NCI-H187 (cell line): ENCODE data around the gene EIF3M.
"Not testable (repeated sequence)": the region's sequence is repeated elsewhere in the genome, so short reads cannot be mapped to it uniquely, and the experiment has no call there.

Experiments
- DNase-seq, 2 experiments: peaks; one replicate each; lab custom pipeline; 2025; lab: John Stamatoyannopoulos, UW

Gene EIF3M

GRCh38 chr11:32597921-32598320 is 14.3 kb downstream of the EIF3M start:
- DNase-seq = no peak

DNA sequence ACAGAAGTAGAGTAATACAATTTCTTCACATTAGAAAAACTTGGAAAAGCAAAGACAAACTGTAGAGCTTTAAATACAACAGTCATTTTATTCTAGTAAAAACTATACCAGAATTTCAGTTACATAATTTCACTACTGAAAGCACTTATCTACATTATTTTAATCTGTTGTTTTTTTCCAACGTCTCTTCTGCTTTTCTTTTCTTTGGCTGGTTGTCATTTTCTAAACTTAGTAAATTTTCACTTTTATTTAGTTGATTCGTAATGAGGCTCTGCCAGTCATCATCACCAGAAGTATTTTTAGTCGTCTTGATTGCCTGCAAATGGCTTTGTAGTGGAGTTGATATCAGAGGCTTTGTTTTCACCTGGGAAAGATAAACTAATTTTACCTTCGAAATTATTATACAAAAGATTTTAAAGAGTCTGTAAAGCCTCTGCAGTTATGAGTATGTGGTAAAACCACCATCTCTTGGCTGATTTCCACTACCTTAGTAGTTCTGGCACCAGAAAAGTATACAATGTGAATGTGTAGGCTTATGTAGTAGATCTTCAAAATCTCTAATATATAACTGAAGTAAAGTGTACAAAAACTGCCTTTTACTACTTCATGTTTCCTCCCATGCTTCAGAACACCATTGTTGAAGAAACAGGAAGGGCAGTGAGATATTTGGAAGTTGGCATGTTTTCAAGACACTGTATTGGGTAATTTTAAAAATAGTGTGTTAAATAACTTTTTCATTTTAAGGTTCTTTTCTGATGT is 19.2 kb downstream of the EIF3M start:
- DNase-seq = no peak

DNA sequence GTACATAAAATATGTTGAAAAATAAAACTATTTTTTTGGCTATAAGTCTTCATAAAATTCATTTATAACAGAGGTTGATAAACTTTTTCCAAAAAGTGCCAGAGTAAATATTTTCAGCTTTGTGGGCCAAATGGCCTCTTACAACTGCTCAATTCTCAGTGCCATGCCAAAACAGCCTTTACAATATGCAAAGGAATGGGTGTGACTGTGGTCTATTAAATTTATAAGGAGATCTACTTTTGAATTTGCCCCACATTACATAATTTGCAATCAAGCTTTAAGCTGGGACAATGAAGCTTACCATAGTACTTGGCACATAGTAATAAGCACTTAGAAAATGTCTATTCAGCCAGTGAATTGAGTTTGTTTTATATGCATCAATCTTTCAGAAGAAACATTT is 22.6 kb downstream of the EIF3M start:
- DNase-seq = no peak

- not testable (repeated sequence) for DNase-seq
Measured at GRCh38 chr11:32608826-32609225, 25.2 kb downstream of the EIF3M start.

GRCh38 chr11:32610797-32611352 is 27.2 kb downstream of the EIF3M start:
- DNase-seq = no peak

GRCh38 chr11:32613500-32614151 is 30.0 kb downstream of the EIF3M start:
- no peak for DNase-seq

DNA sequence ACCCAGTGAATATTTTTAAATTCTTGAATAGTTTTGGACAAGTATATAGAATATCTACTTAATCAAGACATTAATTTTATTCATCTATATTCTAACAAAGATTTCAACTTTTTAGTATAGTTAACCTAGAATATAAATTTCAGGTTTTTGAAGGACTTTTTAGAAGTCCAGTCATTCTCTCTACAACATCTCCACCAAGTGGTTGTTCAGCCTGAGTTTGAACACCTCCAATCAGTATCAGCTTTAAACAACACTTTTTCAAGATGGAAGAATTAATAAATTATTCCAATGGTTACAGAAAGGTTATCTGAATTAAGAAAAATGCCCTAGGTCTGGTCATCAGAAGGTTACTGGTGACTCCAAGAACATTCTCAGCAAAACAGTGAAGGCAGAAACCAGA is 31.8 kb downstream of the EIF3M start:
- no peak for DNase-seq

DNA sequence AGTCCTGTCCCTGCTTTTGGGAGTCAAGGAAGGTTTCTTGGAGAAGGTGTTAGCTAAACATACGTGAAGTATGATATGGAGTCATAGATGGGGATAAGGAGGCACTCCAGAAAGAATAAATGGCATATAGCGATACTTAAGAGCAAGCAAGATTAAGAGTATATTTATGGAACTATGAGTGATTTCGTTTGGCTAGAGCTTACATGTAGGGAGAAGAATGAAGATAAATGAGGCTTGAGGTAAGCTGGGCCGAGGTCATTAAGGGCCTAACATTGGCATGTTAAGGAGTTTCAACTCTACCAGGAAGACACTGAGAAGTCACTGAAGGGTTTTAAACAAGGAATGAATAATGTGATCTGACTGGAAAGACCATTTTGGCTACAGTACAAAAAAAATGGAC is 33.3 kb downstream of the EIF3M start:
- no peak for DNase-seq

DNA sequence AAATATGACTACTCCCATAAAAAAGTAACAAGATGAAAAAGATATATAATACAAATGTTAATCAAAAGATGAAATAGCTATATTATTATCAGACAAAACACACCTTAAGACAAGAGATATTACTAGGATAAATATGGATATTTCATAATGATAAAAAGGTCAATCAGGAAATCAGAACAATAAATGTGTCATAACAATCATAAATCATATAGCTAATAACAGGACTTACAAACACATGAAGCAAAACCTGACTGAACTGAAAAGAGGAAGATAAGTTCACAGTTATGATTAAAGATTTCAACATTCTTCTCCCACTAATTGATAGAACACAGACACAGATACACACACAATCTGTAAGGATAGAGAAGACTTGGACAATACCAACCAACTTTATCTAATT is 47.2 kb downstream of the EIF3M start:
- DNase-seq = no peak

DNA sequence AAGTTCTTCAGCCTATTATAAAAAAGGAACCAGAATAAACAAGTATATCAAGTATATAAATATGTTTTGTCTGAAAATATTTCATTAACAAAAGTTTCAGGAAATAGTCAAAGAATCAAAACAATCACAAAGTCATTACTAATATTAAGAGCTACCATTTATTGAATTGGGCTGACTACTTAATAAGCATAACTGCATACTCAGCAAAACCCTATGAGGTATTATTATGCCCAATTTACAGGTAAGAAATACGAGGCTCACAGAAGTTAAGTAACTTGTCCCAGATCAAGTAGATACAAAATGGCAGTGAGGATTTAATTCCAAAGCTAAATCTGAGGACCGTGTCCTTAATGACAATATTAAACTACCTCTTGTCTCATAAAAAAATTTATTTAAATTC is 52.2 kb downstream of the EIF3M start:
- DNase-seq = no peak

GRCh38 chr11:32641361-32641760 is 57.7 kb downstream of the EIF3M start:
- DNase-seq = no peak

DNA sequence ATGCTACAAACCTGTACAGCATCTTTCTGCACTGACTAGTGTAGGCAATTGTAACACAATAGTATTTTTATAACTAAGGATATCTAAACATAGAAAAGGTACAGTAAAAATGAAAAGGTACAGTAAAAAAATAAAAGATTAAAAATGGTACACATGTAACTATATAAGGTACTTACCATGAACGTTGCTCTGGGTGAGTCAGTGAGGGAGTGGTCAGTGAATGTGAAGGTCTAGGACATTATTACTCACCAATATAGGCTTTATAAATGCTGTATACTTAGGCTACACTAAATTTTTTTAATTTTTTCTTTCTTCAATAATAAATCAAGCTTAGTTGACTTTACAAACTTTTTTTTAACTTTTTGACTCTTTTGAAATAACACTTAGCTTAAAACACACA is 59.9 kb downstream of the EIF3M start:
- DNase-seq = no peak
